HG02973 (cell line): ENCODE data around the gene NATD1.

Experiments used
- ATAC-seq: cut with Tn5 transposase; IDR thresholded peaks from one replicate; pipeline ENCODE4 v1.9.1; 2021; ENCODE audit warnings: moderate library complexity; ENCODE audit not compliant: unreplicated experiment

NATD1 gene, protein sequence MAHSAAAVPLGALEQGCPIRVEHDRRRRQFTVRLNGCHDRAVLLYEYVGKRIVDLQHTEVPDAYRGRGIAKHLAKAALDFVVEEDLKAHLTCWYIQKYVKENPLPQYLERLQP

DNA sequence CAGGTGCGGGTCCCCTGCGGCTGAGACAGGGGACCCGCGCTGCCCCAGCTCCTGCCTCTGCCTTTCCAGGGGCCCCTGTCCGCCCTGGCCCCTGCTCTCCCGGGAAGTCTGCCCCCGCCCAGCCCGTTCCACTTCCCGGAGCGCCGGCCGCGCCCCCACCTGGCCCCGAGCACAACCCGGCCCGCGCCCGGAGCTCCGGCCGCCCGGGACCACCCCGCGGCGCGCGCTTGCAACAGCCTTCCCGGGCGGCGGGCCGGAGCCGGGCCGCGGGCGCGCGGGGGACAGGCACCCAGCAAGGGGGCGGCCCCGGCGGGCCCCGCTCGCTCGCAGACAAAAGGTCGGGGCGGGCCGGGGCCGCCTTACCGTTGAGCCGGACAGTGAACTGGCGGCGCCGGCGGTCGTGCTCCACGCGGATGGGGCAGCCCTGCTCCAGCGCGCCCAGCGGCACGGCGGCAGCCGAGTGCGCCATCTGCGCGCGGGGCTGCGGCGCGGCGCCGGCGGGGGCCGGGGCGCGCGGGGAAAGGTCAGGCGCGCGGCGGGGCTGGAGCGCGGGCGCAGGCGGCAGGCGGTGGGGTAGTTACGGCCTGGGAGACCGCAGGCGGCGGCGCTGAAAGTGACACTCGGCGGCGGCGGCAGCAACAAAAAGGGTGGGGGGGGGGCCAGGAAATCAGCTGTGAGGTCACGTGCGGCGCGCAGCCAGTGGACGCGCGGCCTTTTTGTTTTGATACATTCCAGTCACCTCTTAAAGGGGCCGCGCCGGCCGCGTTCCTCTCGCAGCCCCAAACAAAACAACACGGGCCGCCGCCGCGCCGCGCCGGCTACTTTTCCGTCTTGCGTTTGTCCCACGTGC, at the start of gene NATD1:
NATD1 (minus strand) TSS at position 615 of the 850 bp plus-strand sequence; CDS start at position 469, 146 bp downstream.
- ATAC-seq, result peak; percentile 57

DNA sequence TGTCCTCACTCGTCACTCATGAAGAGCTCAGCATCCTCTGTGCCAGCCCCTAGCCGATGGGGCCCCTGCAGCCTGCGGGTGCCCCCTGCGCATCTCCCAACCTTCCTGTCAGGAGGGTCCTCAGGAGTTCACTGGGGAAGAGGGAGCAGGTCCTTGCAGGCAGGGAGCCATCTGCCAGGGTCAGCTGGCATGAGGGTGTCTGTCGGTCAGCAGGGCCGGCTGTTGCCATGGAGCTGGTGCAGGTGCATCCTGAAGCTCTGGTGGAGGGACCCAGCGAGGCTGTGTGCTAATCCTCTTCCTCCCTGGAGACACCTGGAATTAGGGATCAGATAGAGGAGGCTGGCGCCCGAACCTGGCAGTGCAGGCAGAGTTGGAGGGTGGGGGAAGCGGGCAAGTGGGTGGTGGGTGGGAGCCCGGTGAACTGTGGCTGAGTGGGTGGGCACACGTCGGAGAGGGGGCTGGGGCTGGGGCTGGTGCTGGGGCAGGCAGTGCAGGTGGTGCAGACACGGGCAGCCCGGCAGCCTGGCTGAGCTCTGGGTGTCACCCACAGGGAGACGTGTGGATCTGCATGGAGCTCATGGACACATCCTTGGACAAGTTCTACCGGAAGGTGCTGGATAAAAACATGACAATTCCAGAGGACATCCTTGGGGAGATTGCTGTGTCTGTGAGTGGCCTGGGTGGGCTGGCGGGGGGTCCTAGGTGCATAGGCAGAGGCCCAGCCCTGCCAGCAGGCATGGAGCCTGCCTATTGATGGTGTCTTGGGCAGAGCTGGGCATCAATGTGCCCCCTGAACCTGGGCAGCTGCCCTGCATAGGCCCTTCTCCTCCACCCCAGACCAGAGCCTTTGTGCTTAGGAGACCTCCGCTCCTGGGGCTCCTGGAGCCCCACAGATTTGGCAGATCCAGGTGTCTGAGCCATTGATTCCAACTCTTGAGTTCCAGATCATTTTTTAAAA, 48.7 kb upstream of the NATD1 start:
- ATAC-seq, result no peak

DNA sequence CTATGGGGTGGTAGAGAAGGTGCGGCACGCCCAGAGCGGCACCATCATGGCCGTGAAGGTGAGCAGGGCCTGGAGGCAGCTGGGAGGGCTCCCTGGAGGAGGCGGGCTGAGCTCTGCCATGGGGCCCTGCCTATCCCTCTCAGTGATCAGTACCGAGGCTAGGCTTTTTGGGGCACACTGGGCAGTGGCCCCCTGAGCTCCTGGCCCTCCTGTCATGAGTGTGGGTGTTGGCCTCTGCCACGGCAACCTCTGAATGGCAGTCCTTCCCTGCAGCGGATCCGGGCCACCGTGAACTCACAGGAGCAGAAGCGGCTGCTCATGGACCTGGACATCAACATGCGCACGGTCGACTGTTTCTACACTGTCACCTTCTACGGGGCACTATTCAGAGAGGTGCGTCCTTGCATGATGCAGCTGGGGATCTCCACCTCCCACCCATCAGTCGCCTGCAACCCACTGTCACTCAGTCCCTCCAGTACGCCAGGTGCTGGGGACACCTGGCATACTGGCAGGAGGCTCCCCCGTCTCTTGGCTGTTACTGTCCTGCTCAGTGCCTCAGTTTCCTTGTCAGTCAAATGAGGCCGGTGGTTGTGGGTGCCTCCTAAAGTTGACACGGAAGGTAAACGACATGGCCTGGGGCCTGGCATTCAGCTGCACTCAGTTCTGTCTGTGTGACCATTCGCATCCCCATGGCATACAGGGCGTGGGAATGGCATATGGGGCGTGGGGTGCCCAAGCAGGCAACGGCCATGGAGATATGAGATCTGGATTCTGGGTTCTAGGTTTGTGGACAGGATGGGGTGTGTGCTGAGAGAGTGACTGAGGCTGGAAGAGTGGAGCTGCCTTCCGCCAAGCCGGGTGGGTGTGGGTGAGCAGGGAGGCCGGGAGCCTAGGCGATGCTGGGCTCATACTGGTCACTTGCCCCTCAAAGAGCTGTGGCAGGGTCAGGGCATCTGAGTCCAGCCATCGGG, 47.7 kb upstream of the NATD1 start:
- ATAC-seq, result no peak

DNA sequence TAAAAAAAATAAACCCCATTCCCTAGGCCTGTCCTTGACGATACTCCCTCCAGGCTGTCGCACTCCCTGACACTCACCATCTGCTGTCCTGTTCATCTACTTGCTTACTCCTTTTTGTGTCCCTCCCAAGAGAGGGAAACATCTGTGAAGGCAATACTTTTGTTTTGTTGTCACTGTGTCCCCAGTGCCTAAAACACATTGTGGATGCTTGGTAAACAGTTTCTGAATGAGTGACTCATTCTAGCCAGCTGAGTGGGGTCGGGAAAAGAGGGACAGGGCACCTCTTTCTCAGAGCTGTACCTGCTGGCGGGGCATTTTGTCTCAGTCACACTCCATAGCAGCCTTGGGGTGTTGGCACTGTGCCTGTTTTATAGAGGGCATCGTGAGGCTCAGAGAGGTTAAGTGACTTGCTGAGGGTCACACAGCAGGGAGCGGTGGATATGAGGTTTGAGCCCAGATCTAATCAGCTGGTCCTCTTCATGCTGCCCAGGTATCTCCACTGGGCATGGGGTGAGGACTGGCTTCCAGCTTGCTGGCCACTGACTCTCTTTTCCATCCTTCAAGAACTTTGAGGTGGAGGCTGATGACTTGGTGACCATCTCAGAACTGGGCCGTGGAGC, 46.9 kb upstream of the NATD1 start:
- ATAC-seq, result no peak

DNA sequence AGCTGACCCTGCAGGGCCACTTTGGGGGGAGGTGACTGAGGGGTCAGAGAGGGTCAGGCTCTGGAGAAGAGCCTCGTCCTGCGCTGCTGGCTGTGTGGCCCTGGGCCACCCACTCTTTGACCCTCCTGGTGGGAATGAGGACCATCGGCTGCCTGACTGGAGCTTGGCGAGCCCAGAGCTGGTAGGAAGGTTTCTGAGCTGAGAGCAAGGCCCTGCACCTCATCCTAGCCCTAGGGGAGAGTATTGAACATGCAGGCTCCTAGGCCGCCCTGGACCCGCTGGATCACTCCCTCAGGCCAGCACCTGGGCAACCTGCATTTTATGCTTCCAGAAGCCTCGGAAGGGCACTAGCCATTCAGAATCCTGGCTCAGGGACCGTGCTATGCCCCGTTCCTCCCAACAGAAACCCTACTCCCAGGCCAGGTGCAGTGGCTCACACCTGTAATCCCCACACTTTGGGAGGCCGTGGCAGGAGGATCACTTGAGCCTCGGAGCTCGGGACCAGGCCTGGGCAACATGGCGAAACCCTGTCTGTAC, 45.8 kb upstream of the NATD1 start:
- no peak for ATAC-seq

DNA sequence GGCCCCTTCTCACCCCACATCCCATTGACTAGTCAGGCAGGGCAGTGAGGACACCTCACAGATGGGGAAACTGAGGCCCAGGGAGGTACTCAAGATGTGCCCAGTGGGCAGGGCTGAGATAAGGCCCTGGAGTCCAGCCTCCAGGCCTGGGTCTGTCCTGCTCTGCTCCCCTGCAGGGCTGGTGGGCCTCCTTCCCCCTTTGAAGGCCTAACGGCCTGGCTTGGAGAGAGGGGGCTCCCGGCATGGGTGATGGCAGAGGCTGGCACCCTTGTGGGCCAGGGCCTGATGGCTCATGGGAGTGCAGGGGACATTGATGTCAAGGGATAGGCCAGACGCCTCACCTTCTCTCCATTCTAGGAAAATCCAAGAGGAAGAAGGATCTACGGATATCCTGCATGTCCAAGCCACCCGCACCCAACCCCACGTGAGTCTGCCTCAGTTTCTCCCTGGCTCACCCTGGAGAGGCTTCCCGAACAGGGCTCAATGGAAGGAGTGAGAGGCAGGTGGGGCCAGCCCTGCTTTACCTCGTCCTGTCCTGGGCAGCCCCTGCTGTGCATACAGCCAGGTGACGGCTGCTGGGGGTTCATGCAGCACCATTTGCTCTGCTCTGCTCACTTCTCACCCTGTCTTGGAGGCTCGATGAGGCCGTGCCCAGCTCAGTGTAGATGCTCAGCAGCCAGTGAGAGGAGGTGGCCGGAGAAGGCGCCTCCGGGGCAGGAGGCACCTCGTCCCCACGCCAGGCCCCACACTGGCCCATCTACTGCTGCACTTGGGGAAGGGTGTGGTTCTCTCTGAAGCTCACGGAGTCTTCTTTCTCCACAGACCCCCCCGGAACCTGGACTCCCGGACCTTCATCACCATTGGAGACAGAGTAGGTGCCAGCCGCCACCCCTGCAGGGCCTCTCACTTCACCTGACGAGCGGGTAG, 45.1 kb upstream of the NATD1 start:
- ATAC-seq, result no peak

DNA sequence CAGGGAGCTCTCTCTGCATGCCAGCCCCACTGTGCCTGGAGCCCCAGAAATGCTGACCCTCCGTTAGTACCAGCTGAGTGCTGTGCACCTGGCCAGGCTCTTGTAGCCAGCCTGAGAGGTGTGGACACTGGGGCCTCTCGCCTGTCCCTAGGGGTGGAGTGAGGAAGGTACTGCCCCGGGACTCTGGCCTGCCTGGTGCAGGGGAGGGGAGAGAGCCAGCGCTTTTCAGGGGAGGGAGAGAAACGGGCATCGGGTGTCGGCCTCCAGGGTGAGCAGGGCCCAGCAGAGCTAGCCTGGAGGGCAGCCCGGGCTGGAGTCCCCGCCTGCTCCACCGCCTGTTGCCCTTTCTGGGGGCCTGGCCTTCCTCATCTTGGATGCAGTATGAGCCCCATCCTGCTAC, 44.4 kb upstream of the NATD1 start:
- no peak for ATAC-seq

DNA sequence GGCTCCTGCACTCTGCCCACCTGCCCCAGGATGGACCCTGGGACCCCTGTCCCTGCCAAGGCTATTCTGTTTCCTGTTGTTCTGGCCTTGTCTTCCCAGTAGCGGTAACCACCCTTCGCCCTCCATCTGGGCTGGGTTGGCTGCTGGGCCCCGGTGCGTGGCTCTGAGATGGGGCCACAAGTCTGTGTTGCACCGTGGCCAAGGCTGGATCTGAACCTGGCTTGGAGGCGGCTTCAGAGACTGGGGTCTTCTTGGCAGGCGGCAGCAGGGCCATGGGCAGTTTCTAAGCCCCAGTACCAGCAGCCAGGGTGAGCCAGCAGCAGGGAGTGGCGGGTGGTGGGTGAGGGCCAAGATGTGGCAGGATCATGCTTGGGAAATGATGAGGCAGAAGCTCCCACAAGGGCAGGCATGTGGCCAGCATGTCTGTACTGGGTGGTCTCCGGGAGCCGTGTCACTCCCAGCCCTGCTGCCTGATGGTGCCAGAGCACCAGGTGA, 43.9 kb upstream of the NATD1 start:
- no peak for ATAC-seq

DNA sequence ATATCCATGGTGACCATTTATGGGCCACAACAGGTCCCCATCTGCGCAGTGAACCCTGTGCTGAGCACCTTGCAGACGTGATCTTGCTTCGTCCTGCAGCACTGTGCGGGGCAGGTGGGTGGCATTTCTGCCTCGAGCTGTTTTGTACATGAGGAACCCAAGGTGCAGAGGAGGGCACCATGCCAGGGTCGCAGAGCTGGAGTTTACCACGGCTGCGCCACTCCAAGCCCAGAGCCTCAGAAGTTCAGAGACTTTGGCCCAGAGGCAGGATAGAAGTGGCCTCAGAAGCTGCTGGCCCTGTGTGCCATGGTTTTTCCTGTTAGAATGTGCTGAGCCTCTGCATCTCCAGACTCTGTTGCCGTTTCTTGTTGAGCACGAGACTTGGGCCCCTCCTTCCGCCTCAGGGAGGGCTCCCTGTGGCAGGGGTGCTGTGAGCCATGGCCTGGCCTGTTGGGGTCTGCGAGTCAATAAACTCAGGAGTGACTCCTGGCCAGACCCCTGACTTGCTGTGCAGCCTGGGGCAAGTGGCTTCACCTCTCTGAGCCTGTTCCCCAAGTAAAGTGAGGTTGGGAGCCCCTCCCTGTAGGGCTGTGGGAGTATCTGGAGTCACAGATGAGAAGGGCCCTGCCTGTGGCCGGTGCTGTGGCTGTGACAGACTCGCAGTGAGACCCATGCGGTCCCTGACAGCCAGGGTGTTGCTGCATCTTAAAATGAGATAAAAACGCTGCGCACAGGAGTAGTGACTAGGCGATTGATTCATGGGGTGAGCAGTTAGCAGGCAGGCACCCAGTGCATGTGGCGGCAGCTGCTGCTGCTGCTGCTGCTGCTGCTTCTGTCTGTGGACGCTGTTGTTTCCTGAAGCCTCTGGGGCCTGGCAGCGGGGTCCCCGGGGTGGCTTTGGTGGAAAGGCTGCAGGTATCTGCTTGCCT, 43.2 kb upstream of the NATD1 start:
- ATAC-seq, result no peak

DNA sequence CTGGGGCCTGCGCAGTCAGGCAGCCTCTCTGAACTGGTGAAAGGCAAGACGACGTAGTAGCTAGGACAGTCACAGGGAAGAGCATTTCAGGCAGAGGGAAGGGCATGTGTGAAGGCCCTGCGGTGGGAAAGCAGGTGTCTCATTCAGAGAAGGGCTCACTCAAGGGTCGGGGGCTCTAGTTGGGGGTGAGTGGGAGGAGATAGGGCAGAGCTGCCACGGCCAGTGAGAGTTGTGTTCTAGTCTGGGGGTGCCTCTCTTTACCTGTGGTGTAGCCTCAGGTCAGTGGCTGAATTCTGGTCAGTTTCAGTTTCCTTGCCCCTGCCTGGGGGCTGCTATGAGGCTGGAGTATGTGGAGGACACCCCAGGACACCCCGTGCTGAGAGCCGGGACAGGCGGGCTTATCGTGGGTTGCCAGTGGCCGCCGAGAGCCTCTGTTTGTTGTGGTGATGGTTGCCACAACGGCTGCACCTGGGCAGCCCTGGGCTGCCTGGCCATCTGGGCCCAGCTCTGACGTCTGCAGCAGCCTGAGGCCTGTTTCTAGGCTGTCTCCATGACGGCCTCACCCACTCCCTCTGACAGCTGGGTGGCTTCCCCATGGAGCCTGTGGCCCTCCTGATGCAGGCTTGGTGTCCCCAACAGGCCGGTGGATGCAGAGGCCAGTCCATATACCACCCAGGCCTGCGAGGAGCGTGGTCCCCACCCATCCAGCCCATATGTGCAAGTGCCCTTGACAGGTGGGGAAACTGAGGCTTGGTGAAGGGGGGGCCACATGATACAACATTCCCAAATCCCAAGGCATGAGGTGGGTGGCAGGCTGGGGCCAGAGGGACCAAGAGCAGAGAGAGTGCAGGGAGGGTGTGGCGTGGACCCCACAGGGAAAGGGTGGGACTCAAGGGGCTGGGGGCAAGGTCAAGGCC, 42.1 kb upstream of the NATD1 start:
- no peak for ATAC-seq

DNA sequence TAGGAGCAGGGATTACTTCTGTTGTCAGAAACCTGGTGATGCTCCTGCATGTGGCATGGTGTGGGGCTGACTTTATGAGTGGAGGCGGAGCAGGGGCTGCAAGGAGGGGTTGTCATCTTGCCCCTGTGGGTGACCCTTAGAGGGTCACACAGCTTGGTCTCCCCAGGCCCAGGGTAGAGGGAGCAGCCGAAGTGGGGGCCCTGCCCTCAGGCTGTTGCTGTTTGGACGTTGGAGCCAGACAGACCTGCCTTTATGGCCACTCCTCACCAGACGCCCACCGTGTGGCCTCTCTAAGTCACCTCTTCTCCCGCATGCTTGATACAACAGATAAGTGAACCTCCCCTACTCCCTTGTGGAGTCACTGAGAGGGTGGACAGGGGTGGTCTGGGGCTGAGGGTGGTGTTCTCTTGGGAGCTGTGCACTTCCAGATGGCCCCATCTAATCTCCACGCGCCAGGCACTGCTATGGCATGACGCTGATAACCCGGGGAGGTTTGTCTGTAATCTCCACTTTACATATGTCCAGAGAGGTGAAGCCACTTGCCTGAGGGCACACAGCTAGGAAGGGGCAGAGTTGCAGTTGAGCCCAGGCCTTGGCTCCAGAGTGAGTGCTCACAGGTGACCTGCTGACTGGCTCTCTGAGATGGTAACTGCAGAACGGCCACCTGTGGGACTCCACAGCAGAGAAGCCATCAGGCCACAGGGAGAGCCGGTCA, 41.3 kb upstream of the NATD1 start:
- ATAC-seq, result no peak

DNA sequence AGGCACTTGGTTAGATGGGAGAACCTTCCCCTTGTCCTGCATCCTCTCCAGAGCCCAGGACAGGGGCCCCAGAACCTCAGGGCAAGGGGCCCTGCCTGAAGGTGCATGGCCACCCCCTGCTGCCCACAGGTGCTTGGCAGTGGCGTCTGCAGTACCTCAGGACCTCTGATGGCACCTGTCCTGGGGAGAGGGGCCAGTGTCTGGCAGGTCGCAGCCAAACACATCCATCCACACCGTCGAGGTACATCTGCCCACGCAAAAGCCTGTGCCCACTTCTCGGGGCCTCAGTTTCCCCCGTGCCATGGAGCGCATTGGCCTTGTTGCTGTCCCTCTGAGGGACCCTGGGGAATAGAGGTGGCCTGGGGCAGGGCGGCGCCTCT, 40.6 kb upstream of the NATD1 start:
- ATAC-seq, result no peak

DNA sequence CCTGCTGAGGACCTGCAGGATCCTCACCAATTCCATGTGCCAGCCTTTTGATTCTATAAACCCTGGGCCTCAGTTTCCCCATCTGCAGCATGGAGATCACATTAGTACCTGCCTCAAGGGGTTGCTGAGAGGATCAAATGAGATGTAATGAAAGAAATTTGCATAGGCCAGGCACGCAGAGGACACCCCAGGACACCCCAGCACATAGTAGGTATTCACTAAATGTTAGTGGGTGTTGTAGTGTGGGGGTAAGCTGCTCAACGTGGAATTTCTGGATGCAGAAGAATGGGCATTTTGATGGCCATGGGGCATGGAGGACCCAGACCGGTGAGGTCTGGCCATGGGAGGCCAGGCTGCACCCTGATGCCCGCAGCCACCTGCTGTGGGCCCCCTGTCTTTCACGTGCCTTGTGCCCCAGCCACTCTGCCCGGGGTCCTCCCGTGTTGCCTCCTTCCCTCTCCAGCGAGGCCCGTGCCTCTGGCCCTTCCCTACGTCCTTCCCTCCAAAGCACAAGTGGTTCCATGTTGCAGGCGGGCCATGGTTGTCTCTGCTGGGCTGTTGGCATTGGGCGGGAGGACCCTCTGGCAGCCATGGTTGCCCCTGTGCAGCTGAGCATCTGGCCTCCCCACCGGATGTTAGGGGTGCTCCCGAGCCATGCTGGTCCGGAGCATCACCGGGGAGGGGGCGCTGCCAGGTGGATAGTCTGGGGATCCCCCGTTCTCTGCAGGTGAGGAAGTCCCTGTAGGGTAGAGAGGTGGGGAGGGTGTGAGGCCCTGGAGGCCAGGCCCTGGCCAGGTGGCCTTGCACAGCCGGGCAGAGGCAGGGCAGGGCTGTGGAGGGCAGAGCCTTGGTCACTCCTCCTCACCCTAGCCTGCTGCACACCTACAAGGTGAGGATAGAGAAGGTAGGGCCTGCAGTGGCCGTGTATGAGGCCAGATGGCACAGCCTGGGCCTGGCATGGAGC, 39.9 kb upstream of the NATD1 start:
- ATAC-seq, result no peak

DNA sequence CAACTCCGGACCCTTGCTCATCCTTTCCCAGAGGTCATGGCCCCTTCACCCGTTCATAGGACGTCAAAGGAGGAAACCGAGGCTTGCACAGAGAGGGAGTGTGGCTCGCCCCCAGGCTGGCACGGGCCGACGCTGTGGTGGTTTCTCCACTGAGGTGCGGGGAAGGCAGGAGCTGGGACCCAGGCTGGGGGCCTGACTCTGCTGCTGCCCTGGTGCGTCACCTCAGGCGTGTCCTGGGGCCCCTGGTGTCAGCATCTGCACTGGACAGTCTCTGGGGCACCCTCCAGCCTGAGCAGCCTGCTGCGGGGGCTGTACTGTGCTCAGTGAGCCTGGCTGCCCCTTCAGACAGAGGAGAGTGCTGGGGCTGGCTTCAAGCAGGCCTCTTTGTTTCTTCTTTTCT, 38.7 kb upstream of the NATD1 start:
- no peak for ATAC-seq

DNA sequence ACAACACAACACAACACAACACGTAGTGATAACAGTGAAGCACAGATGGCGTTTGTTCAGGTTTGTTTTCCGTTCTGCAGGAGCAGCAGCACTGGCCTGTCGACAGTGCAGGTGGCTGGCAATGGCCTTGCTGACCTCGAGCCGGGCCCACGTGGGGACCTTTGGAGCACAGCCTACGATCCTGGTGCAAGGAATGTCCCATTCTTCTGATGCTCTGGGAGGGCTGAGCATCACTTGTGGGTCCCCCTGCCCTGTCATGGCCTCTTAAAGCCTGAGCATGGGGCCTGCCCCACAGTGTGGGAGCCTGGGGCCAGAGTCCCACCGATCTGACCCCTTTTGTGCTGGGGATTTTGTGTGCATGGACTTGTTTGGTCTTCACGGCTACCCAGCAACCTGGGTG, 38.1 kb upstream of the NATD1 start:
- no peak for ATAC-seq
